Aorta (tissue), 5 donors: Measurements from ENCODE around the gene CATSPERB. TPM values are rescaled to one million over a fixed set of nuclear protein-coding genes. Genes with fewer than 3 reads are reported as not detected.
"Not testable (repeated sequence)": the region's sequence is repeated elsewhere in the genome, so short reads cannot be mapped to it uniquely, and the experiment has no call there.

Source experiments
- ATAC-seq: fragments of 200-7000 bp; cut with Tn5 transposase; one replicate; pipeline ENCODE4 v1.9.1; 2022; ENCODE audit warnings: moderate library complexity; ENCODE audit not compliant: low FRiP score
- DNase-seq, 2 donors: peaks; one replicate each; pipeline ENCODE4 v3.0.0-alpha.2; 2020
- H3K27ac ChIP-seq, 2 donors: one replicate each; pipeline ENCODE4 v1.5.1; 2013; ENCODE audit warnings: low read length in 2 of 2, mild to moderate bottlenecking in 2 of 2, moderate library complexity in 2 of 2, control low read depth in 1 of 2, inconsistent platforms in 1 of 2, low read depth in 1 of 2
- H3K27me3 ChIP-seq, 2 donors: one replicate each; pipeline ENCODE4 v1.6.1; 2013; ENCODE audit warnings: control low read depth in 1 of 2, low read length in 1 of 2, mild to moderate bottlenecking in 1 of 2, moderate library complexity in 1 of 2; ENCODE audit not compliant: insufficient read depth in 2 of 2, control insufficient read depth in 1 of 2
- H3K36me3 ChIP-seq, 2 donors: one replicate each; pipeline ENCODE4 v1.6.1; 2013; ENCODE audit warnings: control low read depth in 1 of 2, low read length in 1 of 2, mild to moderate bottlenecking in 1 of 2; ENCODE audit not compliant: insufficient read depth in 2 of 2, control insufficient read depth in 1 of 2
- H3K4me1 ChIP-seq, 2 donors: one replicate each; pipeline ENCODE4 v1.6.1; 2013; ENCODE audit warnings: low read length in 2 of 2, control low read depth in 1 of 2, mild to moderate bottlenecking in 1 of 2, moderate library complexity in 1 of 2; ENCODE audit not compliant: insufficient read depth in 2 of 2, control insufficient read depth in 1 of 2
- H3K4me3 ChIP-seq, 2 donors: one replicate each; pipeline ENCODE4 v1.5.1; 2013; ENCODE audit warnings: low read length in 2 of 2, control low read depth in 1 of 2, mild to moderate bottlenecking in 1 of 2
- H3K9me3 ChIP-seq: one replicate; pipeline ENCODE4 v1.6.1; 2013; ENCODE audit warnings: mild to moderate bottlenecking, low read length; ENCODE audit not compliant: control insufficient read depth
- WGBS, 2 donors: extraction: QIAGEN DNeasy Blood & Tissue Kit; methylation state at CpG; one replicate each; pipeline ENCODE4 v1.1.7; 2013; 5-methylcytosine and 5-hydroxymethylcytosine counted together
- intact Hi-C, 2 donors: fragments of 100-400 bp; cut with DNase I; formaldehyde crosslinking; loops; one replicate each; pipeline versions ENCODE4 v1.14.2 to v1.15.0; 2022
- polyA plus RNA-seq, 2 donors: library from polyadenylated mRNA; stranded (reverse); fragments of 200-250 nt; gene quantifications; one replicate each; pipeline ENCODE4 v1.2.3, GENCODE V29; 2013
- total RNA-seq, 2 donors: library from RNA; stranded (reverse); fragmentation: NEBNext Ultra II Directional; extraction: Animal tissue kit (Norgen Biotek cat#: 25700); gene quantifications; one replicate each; pipeline ENCODE4 v1.2.1, GENCODE V29; 2021
- donor health status: healthy with polysubstance abuse.
- donor health status: Bipolar disorder and iron deficiency.
- donor health status: DM: no; HTN: no; CAD: no.
- donor health status: DM: no; HTN: no; CAD: no.
- donor health status: DM: yes; HTN: yes; CAD: no.

Gene CATSPERB
- total and polyA plus RNA-seq, 4 donors: 1.1 to 15.3 (median 11.1) TPM

- no peak overlapping the region for H3K4me3 ChIP-seq
- 83 to 85% methylated on average over 5 of the region's 5 CpGs for WGBS, 2 donors
- DNase-seq: no peak
- no peaks in the 10 kb centered on the region for H3K36me3 ChIP-seq
- H3K27ac ChIP-seq: no peak overlapping the region
- H3K9me3 ChIP-seq: no peaks in the 10 kb centered on the region
- no peak for ATAC-seq
- no peaks in the 10 kb centered on the region for H3K4me1 ChIP-seq
- no peaks in the 10 kb centered on the region for H3K27me3 ChIP-seq
- intact Hi-C loops: no loop called here
Observed at GRCh38 chr14:91545946-91546716, 185.8 kb downstream of the CATSPERB start.

GRCh38 chr14:91545204-91545603 lies 186.7 kb downstream of the CATSPERB start:
- Histone ChIP-seq H3K4me1 (no peaks in the 10 kb centered on the region), H3K4me3 (no peak overlapping the region), H3K27ac (no peak overlapping the region), H3K36me3 (no peaks in the 10 kb centered on the region), H3K9me3 (no peaks in the 10 kb centered on the region), H3K27me3 (no peaks in the 10 kb centered on the region)
- intact Hi-C loops: no loop called here
- no peak for ATAC-seq
- DNase-seq: no peak

GRCh38 chr14:91536327-91536726 lies 195.6 kb downstream of the CATSPERB start:
- 94 to 97% methylated on average over 3 of the region's 3 CpGs for WGBS, 2 donors
- Histone ChIP-seq H3K27me3 (no peaks in the 10 kb centered on the region), H3K36me3 (no peaks in the 10 kb centered on the region), H3K9me3 (no peaks in the 10 kb centered on the region), H3K27ac (no peak overlapping the region), H3K4me3 (no peak overlapping the region), H3K4me1 (no peaks in the 10 kb centered on the region)
- ATAC-seq (no peak), DNase-seq (no peak)
- intact Hi-C loops: no loop called here

- H3K27me3 ChIP-seq, ATAC-seq, H3K36me3 ChIP-seq, H3K9me3 ChIP-seq, H3K27ac ChIP-seq, H3K4me1 ChIP-seq, intact Hi-C loops, DNase-seq, H3K4me3 ChIP-seq: not testable (repeated sequence)
- WGBS, 2 donors: 85 to 90% methylated on average over 5 of the region's 5 CpGs
Observed at GRCh38 chr14:91534059-91534458, 197.8 kb downstream of the CATSPERB start.

- ATAC-seq (no peak), DNase-seq (no peak)
- Histone ChIP-seq H3K4me1 (no peaks in the 10 kb centered on the region), H3K36me3 (no peaks in the 10 kb centered on the region), H3K27ac (no peak overlapping the region), H3K4me3 (no peak overlapping the region), H3K9me3 (no peaks in the 10 kb centered on the region), H3K27me3 (no peaks in the 10 kb centered on the region)
- WGBS, 2 donors: 77 to 80% methylated on average over 3 of the region's 3 CpGs
- intact Hi-C loops: no loop called here
Observed at GRCh38 chr14:91533623-91534022, 198.3 kb downstream of the CATSPERB start.

Other genes with a start within 250 kb of the CATSPERB start
- gene PPP4R3A, start 221.8 kb downstream of the CATSPERB start, total RNA-seq: 10 to 100 TPM; 69.3 to 75.4 TPM
- 10 to 100 TPM; 37.7 to 40.7 TPM for gene PPP4R3A, start 221.8 kb downstream of the CATSPERB start, polyA plus RNA-seq
- 100 to 1,000 TPM; 126 to 284 TPM for gene TC2N, start 135.4 kb upstream of the CATSPERB start, total RNA-seq
- 10 to 100 TPM; 50.7 to 66.4 TPM for gene TC2N, start 135.4 kb upstream of the CATSPERB start, polyA plus RNA-seq
- gene FBLN5, start 215.6 kb upstream of the CATSPERB start, total RNA-seq: 100 to 1,000 TPM; 407 to 431 TPM
- gene FBLN5, start 215.6 kb upstream of the CATSPERB start, polyA plus RNA-seq: 100 to 1,000 TPM; 375 to 735 TPM